ENCODE measurements around the gene GALNT12.

- TF ChIP-seq CTCF (IDR thresholded peaks at IDR 0.05; ENCODE audit: low read length), result no peak
- no peak for TF ChIP-seq EZH2 (IDR thresholded peaks at IDR 0.05; ENCODE audit: borderline replicate concordance, low read length)
Observed at GRCh38 chr9:98886691-98887229, 79.3 kb downstream of the GALNT12 start.
